SK-N-MC (cell line): Measurements from ENCODE around the gene CLEC16A.

Source experiments
- EZH2 ChIP-seq: fragments of 200-600 bp; sonication (generic); IDR thresholded peaks from one replicate; pipeline ENCODE4 v1.6.1; 2017; ENCODE audit warnings: antibody characterized with exemption
- POLR2AphosphoS5 ChIP-seq: IDR thresholded peaks from 2 replicates; pipeline ENCODE4 v1.6.1; 2012; ENCODE audit warnings: mild to moderate bottlenecking, low read depth, low read length, borderline replicate concordance

GRCh38 chr16:11016524-11016988, 72.2 kb downstream of the CLEC16A start:
- no peak for TF ChIP-seq EZH2
- TF ChIP-seq POLR2AphosphoS5, result no peak
